HG02610 (cell line): ENCODE results near the gene RNF220.
"Not testable (repeated sequence)": the region's sequence is repeated elsewhere in the genome, so short reads cannot be mapped to it uniquely, and the experiment has no call there.

ENCODE experiments used
- ATAC-seq: cut with Tn5 transposase; IDR thresholded peaks from one replicate; pipeline ENCODE4 v1.9.1; 2021; ENCODE audit warnings: mild to moderate bottlenecking, moderate library complexity; ENCODE audit not compliant: unreplicated experiment

RNF220 gene

GRCh38 chr1:44695671-44696070 is 290.6 kb downstream of the RNF220 start:
- no peak for ATAC-seq

GRCh38 chr1:44696101-44696500 is 291.0 kb downstream of the RNF220 start:
- no peak for ATAC-seq

GRCh38 chr1:44696789-44697345 is 291.8 kb downstream of the RNF220 start:
- ATAC-seq = no peak

- no peak for ATAC-seq
These were observed 293.1 kb downstream of the RNF220 start for GRCh38 chr1:44698138-44698537.

GRCh38 chr1:44699375-44699774 is 294.3 kb downstream of the RNF220 start:
- not testable (repeated sequence) for ATAC-seq

- no peak for ATAC-seq
These were observed 295.5 kb downstream of the RNF220 start for GRCh38 chr1:44700573-44700972.

GRCh38 chr1:44701141-44701573 is 296.1 kb downstream of the RNF220 start:
- ATAC-seq = no peak
